Dendritic cell treated with granulocyte-macrophage colony-stimulating factor and Interleukin-4, amounts not matched to agents 40 ng/mL and 50 ng/mL, for 4 days (primary cell): ENCODE results near the gene EXOC3L2.

ENCODE experiments used
- H3K27ac Mint-ChIP-seq: one replicate; pipeline ENCODE4 v1.8.0; 2022; ENCODE audit warnings: mild to moderate bottlenecking, mixed read lengths
- H3K27me3 Mint-ChIP-seq: one replicate; pipeline ENCODE4 v1.8.0; 2022; ENCODE audit warnings: mild to moderate bottlenecking, mixed read lengths
- H3K36me3 Mint-ChIP-seq: one replicate; pipeline ENCODE4 v1.8.0; 2022; ENCODE audit warnings: low read depth, mixed read lengths
- H3K4me1 Mint-ChIP-seq: one replicate; pipeline ENCODE4 v1.8.0; 2022; ENCODE audit warnings: low read depth, mixed read lengths
- H3K4me3 Mint-ChIP-seq: one replicate; pipeline ENCODE4 v1.8.0; 2022; ENCODE audit warnings: mild to moderate bottlenecking, moderate library complexity, mixed read lengths
- H3K9me3 Mint-ChIP-seq: one replicate; pipeline ENCODE4 v1.8.0; 2022; ENCODE audit warnings: mixed read lengths
- intact Hi-C: fragments of 100-400 bp; cut with micrococcal nuclease; formaldehyde crosslinking; loops from one replicate; pipeline ENCODE4 v1.15.0; 2022

The EXOC3L2 gene

DNA sequence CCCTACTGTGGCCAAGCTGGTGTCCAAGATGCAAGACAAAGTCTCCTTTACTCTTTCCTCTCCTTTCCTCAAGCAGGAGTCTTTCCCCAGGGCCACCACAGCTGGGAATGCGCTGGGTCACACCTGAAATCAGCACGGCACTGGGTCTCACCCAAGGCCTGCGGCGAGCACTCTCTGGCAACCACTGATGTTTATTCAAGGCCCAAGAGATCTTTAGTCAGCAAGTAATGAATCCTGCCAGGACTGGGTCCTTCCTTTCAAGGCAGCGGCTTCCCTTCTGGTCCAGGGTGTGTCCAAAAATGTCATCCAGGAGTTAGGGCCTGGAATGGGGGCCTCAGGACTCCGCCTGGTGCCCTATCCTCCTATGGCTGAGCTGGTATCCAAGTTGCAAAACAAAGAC lies 42.6 kb downstream of the EXOC3L2 start:
- no peak overlapping the region for H3K4me3 Mint-ChIP-seq
- intact Hi-C loops, result no loop called here
- no peaks in the 10 kb centered on the region for H3K4me1 Mint-ChIP-seq
- no peak overlapping the region for H3K27ac Mint-ChIP-seq
- peaks cover 4% of the 10 kb centered on the region for H3K27me3 Mint-ChIP-seq
- no peaks in the 10 kb centered on the region for H3K36me3 Mint-ChIP-seq
- H3K9me3 Mint-ChIP-seq, result no peaks in the 10 kb centered on the region

DNA sequence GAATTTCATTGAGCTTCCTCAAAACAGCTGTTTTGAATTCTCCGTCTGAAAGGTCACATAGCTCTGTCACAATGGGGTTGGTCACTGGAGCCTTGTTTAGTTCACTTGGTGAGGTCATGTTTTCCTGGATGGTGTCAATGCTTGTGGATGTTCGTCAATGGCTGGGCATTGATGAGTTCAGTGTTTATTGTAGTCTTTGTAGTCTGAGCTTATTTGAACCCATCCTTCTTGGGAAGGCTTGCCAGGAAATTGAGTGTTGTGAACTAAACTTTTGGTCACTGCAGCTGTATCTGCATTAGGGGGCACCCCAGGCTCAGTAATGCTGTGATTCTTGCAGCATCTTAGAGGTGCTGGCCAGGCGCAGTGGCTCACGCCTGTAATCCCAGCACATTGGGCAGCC lies 44.6 kb downstream of the EXOC3L2 start:
- no peaks in the 10 kb centered on the region for H3K36me3 Mint-ChIP-seq
- H3K4me3 Mint-ChIP-seq, result no peak overlapping the region
- intact Hi-C loops, result no loop called here
- no peaks in the 10 kb centered on the region for H3K4me1 Mint-ChIP-seq
- no peaks in the 10 kb centered on the region for H3K9me3 Mint-ChIP-seq
- H3K27ac Mint-ChIP-seq, result no peak overlapping the region
- peaks cover 4% of the 10 kb centered on the region for H3K27me3 Mint-ChIP-seq

DNA sequence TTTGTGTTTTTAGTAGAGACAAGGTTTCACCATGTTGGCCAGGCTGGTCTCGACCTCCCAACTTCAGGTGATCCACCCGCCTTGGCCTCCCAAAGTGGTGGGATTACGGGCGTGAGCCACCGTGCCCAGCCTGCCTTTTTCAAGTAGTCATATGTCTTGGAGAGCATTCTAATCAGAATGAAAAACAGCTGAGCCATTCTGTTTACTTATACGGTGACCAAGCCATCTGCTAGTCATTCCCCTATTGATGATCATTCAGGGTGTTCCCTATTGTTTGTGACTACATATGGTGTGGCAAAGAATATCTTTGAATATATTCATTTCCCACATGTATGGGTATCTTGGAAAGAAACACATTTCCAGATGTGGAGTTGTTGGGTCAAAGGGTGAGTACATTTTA lies 49.4 kb downstream of the EXOC3L2 start:
- Mint-ChIP-seq H3K27ac (no peak overlapping the region), H3K4me3 (no peak overlapping the region), H3K36me3 (no peaks in the 10 kb centered on the region), H3K9me3 (no peaks in the 10 kb centered on the region), H3K27me3 (peaks cover 4% of the 10 kb centered on the region), H3K4me1 (no peaks in the 10 kb centered on the region)
- intact Hi-C loops, result no loop called here

DNA sequence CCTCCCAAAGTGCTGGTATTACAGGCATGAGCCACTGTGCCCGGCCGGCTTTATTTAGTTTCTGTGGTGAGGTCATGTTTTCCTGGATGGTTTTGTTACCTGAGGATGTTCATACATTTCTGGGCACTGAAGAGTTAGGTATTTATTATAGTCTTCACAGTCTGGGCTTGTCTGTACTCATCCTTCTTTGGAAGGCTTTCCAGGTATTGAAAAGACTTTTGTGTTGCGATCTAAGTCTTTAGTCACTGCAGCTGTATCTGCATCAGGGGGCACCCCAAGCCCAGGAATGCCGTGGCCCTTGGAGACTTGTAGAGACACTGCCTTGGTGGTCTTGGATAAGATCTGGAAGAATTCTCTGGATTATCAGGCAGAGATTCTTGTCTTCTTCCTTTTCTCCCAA lies 53.8 kb downstream of the EXOC3L2 start:
- intact Hi-C loops, result no loop called here
- no peaks in the 10 kb centered on the region for H3K27me3 Mint-ChIP-seq
- no peaks in the 10 kb centered on the region for H3K9me3 Mint-ChIP-seq
- no peak overlapping the region for H3K27ac Mint-ChIP-seq
- H3K36me3 Mint-ChIP-seq, result peaks cover 6% of the 10 kb centered on the region
- H3K4me1 Mint-ChIP-seq, result peaks cover 4% of the 10 kb centered on the region
- H3K4me3 Mint-ChIP-seq, result no peak overlapping the region

DNA sequence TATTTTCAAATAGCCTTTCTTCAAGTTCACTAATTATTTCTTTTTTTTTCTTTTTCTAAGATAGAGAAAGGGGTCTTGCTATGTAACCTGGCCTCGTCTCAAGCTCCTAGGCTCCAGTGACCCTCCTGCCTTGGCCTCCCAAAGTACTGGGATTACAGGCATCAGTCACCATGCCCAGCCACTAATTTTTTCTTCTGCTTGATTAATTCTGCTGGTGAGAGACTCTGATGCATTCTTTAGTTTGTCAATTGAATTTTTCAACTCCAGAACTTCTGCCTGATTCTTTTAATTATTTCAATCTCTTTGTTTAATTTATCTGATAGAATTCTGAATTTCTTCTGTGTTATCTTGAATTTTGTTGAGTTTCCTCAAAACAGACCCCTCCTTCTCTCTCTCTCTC lies 55.2 kb downstream of the EXOC3L2 start:
- intact Hi-C loops, result no loop called here
- Mint-ChIP-seq H3K36me3 (peaks cover 6% of the 10 kb centered on the region), H3K9me3 (no peaks in the 10 kb centered on the region), H3K27me3 (no peaks in the 10 kb centered on the region), H3K4me3 (no peak overlapping the region), H3K27ac (no peak overlapping the region), H3K4me1 (peaks cover 11% of the 10 kb centered on the region)

DNA sequence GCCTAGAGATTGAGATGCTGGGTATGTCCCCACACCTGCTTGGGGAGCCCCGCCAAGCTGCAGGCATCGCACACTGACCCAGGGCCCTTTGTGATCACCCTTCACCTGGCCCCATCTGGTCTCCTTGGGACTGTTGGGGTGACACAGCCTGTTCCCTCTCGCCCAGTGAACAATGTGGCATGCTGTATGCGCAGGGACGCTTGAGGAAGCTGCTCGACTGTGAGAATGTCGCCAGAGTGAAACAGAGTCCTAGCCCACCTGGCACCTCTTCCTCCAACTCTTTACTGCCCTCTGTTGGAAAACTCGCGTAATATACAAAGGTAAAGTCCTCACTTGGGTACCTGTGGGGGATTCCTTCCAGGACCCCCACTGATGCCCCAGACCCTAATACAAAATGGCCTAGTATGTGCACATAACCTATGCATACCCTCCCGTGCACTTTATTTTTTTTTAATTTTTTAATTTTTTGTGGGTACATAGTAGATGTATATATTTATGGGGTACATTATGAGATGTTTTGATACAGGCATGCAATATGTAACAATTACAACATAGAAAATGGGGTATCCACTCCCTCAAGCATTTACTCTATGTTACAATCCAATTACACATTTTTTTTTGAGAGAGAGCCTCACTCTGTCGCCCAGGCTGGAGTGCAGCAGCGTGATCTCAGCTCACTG lies 57.6 kb downstream of the EXOC3L2 start:
- Mint-ChIP-seq H3K36me3 (peaks cover 6% of the 10 kb centered on the region), H3K4me3 (no peak overlapping the region), H3K4me1 (peaks cover 31% of the 10 kb centered on the region), H3K9me3 (no peaks in the 10 kb centered on the region), H3K27ac (no peak overlapping the region), H3K27me3 (no peaks in the 10 kb centered on the region)
- intact Hi-C loops, result no loop called here

DNA sequence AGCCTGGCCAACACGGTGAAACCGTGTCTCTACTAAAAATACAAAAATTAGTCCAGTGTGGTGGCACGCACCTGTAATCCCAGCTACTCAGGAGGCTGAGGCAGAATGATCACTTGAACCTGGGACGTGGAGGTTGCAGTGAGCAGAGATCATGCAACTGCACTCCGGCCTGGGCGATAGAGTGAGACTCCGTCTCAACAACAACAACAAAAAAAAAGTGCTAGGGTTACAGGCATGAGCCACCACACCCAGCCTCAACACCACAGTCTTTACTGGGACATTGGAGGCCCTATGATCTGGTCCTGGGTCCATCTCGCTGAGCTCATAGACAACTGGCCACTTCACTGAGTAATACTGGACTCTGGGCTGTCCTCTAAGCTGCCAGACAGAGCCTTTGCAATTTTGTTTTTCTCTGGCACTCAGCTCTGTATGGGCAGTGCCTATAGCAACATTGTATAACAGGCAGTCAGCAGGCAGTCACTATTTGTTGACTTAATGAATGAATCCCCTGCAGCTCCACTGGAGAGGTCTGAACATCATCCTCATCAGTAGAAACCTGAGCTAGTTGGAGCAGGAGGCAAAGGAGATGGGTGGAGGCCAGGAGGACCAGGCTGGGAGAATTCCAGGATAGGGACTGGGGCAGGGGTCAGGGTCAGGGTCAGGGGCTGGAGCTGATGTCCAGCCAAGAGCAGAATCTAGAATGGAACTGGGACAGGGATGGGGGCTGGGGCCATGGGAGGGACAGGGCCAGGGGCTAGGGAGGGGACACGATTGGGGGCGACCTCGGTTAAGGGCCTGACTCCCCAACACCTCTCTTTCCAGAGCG lies 58.5 kb downstream of the EXOC3L2 start:
- Mint-ChIP-seq H3K36me3 (peaks cover 11% of the 10 kb centered on the region), H3K27me3 (no peaks in the 10 kb centered on the region), H3K4me3 (no peak overlapping the region), H3K9me3 (no peaks in the 10 kb centered on the region), H3K27ac (peak overlapping the region; percentile 18), H3K4me1 (peaks cover 33% of the 10 kb centered on the region)
- intact Hi-C loops, result no loop called here

DNA sequence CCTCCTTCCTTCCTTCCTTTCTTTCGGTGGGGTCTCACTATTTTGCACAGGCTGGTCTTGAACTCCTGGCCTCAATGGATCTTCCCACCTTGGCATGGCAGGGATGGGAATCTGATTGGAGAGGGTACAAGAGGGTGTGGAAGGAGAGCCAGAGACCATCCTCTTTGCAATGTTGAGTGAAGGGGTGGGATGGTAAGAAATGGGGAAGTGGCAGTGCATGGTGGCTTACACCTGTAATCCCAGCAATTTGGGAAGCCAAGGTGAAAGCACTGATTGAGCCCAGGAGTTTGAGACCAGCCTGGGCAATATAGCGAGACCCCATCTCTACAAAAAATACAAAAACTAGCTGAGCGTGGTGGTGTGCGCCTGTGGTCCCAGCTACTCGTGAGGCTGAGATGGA lies 61.1 kb downstream of the EXOC3L2 start:
- no peaks in the 10 kb centered on the region for H3K9me3 Mint-ChIP-seq
- no peaks in the 10 kb centered on the region for H3K27me3 Mint-ChIP-seq
- H3K4me3 Mint-ChIP-seq, result no peak overlapping the region
- peaks cover 53% of the 10 kb centered on the region for H3K4me1 Mint-ChIP-seq
- H3K27ac Mint-ChIP-seq, result peak overlapping the region; percentile 56
- H3K36me3 Mint-ChIP-seq, result peaks cover 27% of the 10 kb centered on the region
- intact Hi-C loops, result no loop called here

DNA sequence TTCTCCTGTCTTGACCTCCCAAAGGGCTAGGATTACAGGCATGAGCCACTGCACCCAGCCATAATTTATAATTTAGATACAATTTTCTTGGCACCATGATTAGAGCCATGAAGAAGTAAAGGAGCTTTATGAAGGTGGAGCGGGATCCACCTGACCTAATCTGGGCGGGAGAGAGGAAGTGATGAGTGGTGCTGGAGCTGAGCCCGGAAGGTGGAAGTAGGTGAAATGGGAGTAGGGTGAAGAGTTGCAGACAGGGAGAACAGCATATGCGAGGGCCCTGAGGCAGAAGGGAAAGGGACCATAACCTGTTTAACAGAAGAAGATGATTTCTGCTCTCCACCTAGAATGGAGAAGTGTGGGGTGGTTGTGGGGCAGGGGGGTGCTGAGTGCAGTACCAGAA lies 62.4 kb downstream of the EXOC3L2 start:
- Mint-ChIP-seq H3K4me3 (no peak overlapping the region), H3K27ac (no peak overlapping the region), H3K27me3 (no peaks in the 10 kb centered on the region), H3K9me3 (no peaks in the 10 kb centered on the region), H3K4me1 (peaks cover 53% of the 10 kb centered on the region), H3K36me3 (peaks cover 32% of the 10 kb centered on the region)
- intact Hi-C loops, result no loop called here

DNA sequence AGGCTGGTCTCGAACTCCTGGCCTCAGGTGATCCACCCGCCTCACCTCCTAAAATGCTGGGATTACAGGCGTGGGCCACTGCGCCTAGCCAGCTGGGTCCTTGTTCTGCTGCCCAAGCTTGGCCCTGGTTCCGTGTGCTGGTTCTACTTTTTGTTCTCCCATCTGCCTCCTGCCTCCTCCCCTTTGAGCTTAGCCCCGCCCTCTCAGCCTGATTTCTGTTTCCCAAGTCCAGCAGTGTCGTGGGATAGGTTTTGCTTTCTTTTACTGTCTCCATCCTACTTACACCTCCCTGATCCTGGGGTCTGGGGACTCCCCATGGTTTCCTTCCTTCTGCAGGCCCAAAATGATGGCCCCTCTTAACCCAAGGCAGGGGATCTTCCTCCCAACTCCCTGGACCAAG lies 64.3 kb downstream of the EXOC3L2 start:
- Mint-ChIP-seq H3K27ac (peak overlapping the region; percentile 44), H3K27me3 (no peaks in the 10 kb centered on the region), H3K36me3 (peaks cover 32% of the 10 kb centered on the region), H3K4me3 (peak overlapping the region; percentile 78), H3K9me3 (no peaks in the 10 kb centered on the region), H3K4me1 (peaks cover 49% of the 10 kb centered on the region)
- intact Hi-C loops, result no loop called here

DNA sequence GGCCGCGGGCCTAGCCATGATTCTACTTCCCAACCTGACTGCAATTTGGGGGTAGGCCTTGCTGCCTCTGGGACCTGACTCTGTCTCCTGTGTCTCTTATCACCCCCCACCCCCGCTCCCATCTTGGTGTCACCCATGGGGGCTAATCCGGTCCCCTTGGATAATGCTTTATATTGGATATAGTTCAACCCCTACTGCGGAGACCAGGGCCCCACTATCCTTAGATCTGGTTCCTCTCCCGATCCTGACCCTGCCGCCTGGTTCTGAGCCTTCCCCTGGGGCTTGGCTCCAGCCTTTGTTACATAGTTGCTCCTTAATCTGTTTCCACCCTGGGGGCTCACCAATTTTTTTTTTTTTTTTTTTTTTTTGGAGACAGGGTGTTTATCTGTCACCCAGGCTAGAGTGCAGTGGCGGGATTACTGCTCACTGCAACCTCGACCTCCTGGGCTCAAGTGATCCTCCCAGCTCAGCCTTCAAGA lies 65.3 kb downstream of the EXOC3L2 start:
- Mint-ChIP-seq H3K4me3 (peak overlapping the region; percentile 78), H3K4me1 (peaks cover 50% of the 10 kb centered on the region), H3K27me3 (no peaks in the 10 kb centered on the region), H3K36me3 (peaks cover 32% of the 10 kb centered on the region), H3K9me3 (no peaks in the 10 kb centered on the region), H3K27ac (peak overlapping the region; percentile 44)
- intact Hi-C loops, result loop anchor here (5.0 to 10.0 kb wide), 2 partner anchors 65 to 178 kb away; partner anchors contain the start of genes EXOC3L2 and RELB

DNA sequence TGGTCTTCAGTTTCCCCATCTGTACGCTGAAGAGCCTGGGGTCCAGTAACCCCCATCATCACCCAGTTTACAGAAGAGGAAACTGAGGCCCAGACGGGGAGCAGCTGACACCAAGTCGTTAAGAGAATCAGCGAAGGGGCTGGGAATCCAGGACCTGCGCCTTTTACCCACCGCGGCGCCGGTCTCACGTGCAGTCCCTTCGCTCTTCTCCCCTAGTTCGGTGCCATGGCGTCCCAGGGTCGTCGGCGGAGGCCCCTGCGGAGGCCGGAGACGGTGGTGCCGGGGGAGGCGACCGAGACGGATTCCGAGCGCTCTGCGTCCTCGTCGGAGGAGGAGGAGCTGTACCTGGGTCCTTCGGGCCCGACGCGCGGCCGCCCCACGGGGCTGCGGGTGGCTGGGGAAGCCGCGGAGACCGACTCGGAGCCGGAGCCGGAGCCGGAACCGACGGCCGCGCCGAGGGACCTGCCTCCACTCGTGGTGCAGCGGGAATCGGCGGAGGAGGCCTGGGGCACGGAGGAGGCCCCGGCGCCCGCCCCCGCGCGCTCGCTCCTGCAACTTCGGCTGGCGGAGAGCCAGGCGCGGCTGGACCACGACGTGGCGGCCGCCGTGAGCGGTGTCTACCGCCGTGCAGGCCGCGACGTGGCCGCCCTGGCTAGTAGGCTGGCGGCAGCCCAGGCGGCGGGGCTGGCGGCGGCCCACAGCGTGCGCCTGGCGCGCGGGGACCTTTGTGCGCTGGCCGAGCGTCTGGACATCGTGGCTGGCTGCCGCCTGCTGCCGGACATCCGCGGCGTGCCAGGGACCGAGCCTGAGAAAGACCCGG lies 65.9 kb downstream of the EXOC3L2 start:
- Mint-ChIP-seq H3K4me1 (peaks cover 43% of the 10 kb centered on the region), H3K9me3 (no peaks in the 10 kb centered on the region), H3K27me3 (no peaks in the 10 kb centered on the region), H3K4me3 (peak overlapping the region; percentile 78), H3K27ac (peak overlapping the region; percentile 89), H3K36me3 (peaks cover 32% of the 10 kb centered on the region)
- intact Hi-C loops, result loop anchor here (5.0 to 10.0 kb wide), 2 partner anchors 66 to 177 kb away; partner anchors contain the start of genes EXOC3L2 and RELB

DNA sequence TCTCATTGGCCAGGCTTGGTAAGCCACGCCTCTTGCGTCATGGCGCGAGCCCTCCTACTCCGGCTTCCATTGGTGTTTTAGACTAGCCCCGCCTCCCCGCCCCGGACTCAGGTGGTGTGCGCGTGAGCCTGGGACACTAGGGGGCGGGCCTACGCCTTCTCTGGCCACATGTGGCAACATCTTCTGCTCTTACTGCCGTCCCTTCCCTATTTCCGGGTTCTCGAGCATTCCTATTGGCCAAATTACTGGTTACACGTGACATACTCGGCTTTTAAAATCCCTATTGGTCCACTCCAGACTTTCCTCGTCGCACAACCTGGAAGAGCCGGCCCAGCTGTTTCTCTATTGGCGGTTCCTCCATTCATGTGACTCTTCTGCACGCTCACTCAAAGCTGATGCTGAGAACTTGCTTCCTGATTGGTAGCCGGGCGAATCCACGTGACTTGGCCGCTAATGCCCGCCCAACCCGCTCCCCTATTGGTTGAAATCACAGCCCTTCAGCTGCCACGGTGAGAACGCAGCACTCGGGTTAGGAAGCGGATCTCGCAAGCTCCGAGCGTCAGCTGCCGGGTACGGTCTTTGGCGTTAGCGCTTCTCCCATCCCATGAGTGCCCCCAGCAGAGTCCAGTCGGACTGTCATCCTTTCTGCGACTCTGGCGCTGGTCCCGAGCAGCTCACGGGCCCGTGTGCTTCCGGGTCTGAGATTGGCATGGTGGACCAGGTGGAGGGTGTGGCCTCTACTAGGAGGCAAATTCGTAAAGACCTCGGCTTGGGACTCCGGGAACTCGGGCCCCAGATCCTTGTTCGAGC lies 66.7 kb downstream of the EXOC3L2 start, which contains the start of gene BLOC1S3:
Gene BLOC1S3 (plus strand): TSS at position 523 of the 810 bp plus-strand sequence. CDS start 513 bp downstream, outside the sequence.
- Mint-ChIP-seq H3K4me3 (peak within 1 kb of the TSS; percentile 78), H3K36me3 (peaks cover 32% of the 10 kb centered on the region), H3K4me1 (peaks cover 43% of the 10 kb centered on the region), H3K27ac (peak within 1 kb of the TSS; percentile 89), H3K27me3 (no peaks in the 10 kb centered on the region), H3K9me3 (no peaks in the 10 kb centered on the region)
- intact Hi-C loops, result loop anchor here (5.0 to 10.0 kb wide), 2 partner anchors 66 to 176 kb away; partner anchors contain the start of genes EXOC3L2 and RELB
